Right ventricle myocardium superior (tissue), 1 donor: ENCODE results near the gene SLC19A3. TPM values are rescaled to one million over a fixed set of nuclear protein-coding genes. Genes with fewer than 3 reads are reported as not detected.
"Not testable (repeated sequence)": the region's sequence is repeated elsewhere in the genome, so short reads cannot be mapped to it uniquely, and the experiment has no call there.

Source experiments
- ATAC-seq: fragments of 200-7000 bp; cut with Tn5 transposase; one replicate; pipeline ENCODE4 v1.9.1; 2020; ENCODE audit warnings: mild to moderate bottlenecking; ENCODE audit not compliant: poor library complexity
- DNase-seq: peaks from one replicate; pipeline ENCODE4 v3.0.0-alpha.2; 2020
- intact Hi-C: fragments of 100-400 bp; cut with DNase I; formaldehyde crosslinking; loops from one replicate; pipeline ENCODE4 v1.11.2; 2022
- long read RNA-seq: library from polyadenylated mRNA; unstranded; transcript quantifications from one replicate; pipeline ENCODE4 v2.0.0, GENCODE V29; 2021
- total RNA-seq: library from RNA; stranded (reverse); fragmentation: NEBNext Ultra II Directional; extraction: Animal tissue kit (Norgen Biotek cat#: 25700); gene quantifications from one replicate; pipeline ENCODE4 v1.2.1, GENCODE V29; 2021
- donor health status: DM: no; HTN: yes; CAD: no; lungs with severe emphysema.

The SLC19A3 gene
- 2.1 TPM for total RNA-seq
- long read RNA-seq, partial matches to known transcripts: 0 of 1 reads
- long read RNA-seq, other reads (novel, unspliced or antisense): 1 of 1 reads

- ATAC-seq: peak; percentile 97
- intact Hi-C loops: no loop called here
- peak; percentile 95 for DNase-seq
Measured at GRCh38 chr2:227717687-227718567, at the start of gene SLC19A3. TSS of gene SLC19A3 (minus strand) at chr2:227718028. CDS start at chr2:227702318, 15,710 bp downstream.

DNA sequence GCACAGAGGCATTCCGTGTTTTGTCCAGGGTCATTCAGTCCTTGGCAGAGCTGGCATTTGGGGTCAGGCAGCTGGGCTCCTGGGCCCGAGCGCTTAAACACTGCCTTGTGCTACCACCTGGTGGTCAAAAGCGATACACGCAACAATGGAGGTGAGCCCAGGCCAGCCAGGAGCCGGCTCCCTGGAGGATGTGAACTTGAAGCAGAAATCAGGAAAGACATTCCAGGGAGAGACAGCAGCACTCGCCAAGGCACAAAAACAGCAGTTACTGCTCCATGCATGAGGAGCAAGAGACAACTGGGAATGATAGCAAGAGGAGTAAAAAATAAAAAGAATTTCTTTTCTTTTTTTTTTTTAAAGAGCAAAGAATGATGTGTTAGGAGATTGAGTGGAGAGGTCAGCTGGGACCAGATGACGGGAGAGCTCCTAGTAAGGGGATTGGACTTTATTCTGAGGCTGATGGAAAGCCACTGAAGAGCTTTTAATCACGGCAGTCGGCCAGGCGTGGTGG lies 48.6 kb upstream of the SLC19A3 start:
- DNase-seq (peak; percentile 85), ATAC-seq (peak; percentile 99)
- intact Hi-C loops: loop anchor here (2.0 to 5.0 kb wide), 2 partner anchors 108 to 359 kb away; no protein-coding TSS in a partner anchor

GRCh38 chr2:227765788-227766372 lies 48.1 kb upstream of the SLC19A3 start:
- DNase-seq (no peak), ATAC-seq (peak; percentile 22)
- intact Hi-C loops: loop anchor here (2.0 to 5.0 kb wide), 2 partner anchors 107 to 359 kb away; no protein-coding TSS in a partner anchor

DNA sequence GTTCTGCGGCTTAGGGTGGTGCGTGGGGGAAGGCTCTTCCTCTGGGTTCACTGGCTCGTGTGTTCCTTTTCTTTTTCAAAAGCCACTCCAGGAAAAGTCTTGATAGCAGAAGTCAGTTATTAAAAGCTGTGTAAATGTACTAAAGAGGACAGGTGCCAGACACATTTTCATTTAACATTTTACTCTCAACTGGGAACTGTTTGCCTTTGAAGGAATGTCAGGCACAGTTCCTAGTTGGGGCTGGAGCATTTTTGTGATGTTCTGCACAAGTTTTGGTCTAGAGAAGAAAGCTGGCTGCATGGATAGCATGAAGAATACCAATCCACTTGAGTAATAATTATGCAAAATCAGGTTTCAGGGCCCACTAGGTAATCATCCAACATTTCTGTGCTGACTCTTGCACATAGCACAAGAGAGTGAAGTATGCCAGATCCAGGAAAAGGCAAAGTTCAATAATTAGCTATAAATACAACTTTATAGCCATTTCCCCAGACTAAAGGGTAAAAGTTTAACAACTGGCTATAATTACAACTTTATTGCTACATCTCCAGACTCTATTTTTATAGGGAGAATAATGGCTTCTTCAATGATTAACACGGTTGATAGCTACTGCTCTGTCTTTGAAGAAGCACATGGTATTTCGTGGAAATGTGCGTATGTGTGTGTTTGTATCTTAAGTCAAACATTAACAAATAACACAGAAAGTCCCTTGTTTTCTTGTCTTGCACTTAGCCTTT lies 44.1 kb upstream of the SLC19A3 start:
- ATAC-seq (no peak), DNase-seq (no peak)
- intact Hi-C loops: no loop called here

DNA sequence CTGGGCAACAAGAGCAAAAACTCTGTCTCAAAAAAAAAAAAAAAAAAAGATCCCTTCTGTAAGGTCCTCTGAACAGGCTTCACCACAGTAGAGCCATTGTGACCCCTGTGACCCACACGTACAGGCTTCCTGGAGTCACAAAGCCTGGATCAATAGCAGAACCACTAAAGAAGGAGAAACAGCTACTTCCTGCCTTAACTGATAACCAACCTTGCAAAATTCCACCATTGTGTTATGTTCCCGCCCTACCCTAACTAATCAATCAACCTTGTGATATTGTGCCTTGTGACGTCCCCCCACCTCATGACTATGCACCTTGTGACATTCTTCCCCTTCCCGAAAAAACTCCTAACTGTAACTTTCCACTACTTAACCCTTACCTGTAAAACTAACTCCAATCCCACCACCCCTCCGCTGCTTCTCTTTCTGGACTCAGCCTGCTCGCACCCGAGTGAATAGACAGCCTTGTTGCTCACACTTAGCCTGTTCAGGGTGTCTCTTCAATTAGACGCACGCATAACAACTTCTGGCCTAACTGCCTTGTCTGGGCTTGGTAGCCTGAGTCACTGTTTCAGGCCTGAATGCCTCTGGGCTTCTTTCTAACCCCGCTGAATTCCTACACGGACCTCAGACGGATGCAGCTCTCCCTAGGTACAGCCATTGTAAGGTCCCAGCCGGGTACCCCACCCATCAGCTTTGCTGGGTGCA lies 41.7 kb upstream of the SLC19A3 start:
- ATAC-seq (no peak), DNase-seq (no peak)
- intact Hi-C loops: no loop called here

GRCh38 chr2:227756261-227756660 lies 38.4 kb upstream of the SLC19A3 start:
- DNase-seq, ATAC-seq, intact Hi-C loops: not testable (repeated sequence)

- no peak for DNase-seq
- intact Hi-C loops: no loop called here
- ATAC-seq: no peak
Measured at GRCh38 chr2:227748079-227748478, 30.3 kb upstream of the SLC19A3 start.

DNA sequence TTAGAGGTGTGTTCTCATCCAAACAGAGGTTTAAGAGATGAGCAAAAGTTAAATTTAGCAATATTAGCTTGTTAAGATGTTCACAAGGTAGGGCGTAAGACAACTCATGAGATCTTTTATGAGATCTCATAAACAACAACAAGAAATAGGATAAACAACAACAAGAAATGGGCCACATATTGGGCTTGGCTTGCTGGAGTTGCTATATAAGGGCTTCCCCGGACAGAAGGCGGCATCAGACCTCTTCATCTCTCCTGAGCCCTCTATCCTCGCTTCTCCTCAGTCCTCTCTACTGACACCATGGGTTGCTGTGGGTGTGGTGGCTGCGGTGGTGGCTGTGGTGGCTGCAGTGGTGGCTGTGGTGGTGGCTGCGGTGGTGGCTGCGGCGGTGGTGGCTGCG lies 27.8 kb upstream of the SLC19A3 start, which contains the start of gene SCYGR8:
Gene SCYGR8, plus strand, starts transcription at position 301 of the 400 bp plus-strand sequence. Its CDS starts 0 bp downstream, at position 301.
- DNase-seq (no peak), ATAC-seq (no peak)
- intact Hi-C loops: no loop called here

DNA sequence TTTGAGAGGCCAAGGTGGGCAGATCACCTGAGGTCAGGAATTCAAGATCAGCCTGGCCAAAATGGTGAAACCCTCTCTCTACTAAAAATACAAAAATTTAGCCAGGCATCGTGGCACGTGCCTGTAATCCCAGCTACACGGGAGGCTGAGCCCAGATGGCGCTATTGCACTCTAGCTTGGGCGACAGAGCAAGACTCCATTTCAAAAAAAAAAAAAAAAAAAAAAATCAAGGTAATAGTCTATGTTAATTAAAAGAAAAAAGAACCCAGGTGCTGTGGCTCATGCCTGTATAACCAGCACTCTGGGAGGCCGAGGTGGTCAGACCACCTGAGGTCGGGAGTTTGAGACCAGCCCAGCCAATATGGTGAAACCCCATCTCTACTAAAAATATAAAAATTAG lies 22.9 kb upstream of the SLC19A3 start:
- ATAC-seq, DNase-seq, intact Hi-C loops: not testable (repeated sequence)

GRCh38 chr2:227739351-227739750 lies 21.5 kb upstream of the SLC19A3 start:
- intact Hi-C loops: no loop called here
- DNase-seq: no peak
- no peak for ATAC-seq

- ATAC-seq (no peak), DNase-seq (no peak)
- intact Hi-C loops: no loop called here
Measured at GRCh38 chr2:227728035-227728434, 10.2 kb upstream of the SLC19A3 start, which contains the start of gene SCYGR7. TSS of gene SCYGR7 (plus strand) at chr2:227728335. CDS start at chr2:227728335, 0 bp downstream.

GRCh38 chr2:227724394-227725039 lies 6.7 kb upstream of the SLC19A3 start, which contains the start of gene SCYGR6:
TSS of gene SCYGR6 (minus strand) at chr2:227724757. CDS start at chr2:227724757, 0 bp downstream.
- DNase-seq (no peak), ATAC-seq (no peak)
- intact Hi-C loops: no loop called here

GRCh38 chr2:227722821-227723220 lies 5.0 kb upstream of the SLC19A3 start:
- ATAC-seq, DNase-seq, intact Hi-C loops: not testable (repeated sequence)

DNA sequence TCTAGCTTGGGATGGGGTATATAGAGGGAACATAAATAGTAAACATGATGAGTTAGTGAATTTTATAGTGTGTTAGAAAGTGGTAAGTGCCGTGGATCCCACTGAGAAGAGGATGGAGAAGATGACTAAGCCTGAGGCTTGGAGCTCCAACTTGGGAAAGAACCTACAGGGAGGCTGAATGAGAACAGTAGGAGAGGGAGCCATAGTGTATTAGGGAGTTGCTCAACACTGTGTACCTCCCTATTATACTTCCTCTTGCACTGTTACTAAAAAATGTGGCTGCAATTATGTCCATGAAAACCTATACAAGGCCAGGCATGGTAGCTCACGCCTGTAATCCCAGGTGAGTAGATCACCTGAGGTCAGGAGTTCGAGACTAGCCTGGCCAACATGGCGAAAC lies 2.9 kb upstream of the SLC19A3 start:
- no peak for DNase-seq
- no peak for ATAC-seq
- intact Hi-C loops: no loop called here

DNA sequence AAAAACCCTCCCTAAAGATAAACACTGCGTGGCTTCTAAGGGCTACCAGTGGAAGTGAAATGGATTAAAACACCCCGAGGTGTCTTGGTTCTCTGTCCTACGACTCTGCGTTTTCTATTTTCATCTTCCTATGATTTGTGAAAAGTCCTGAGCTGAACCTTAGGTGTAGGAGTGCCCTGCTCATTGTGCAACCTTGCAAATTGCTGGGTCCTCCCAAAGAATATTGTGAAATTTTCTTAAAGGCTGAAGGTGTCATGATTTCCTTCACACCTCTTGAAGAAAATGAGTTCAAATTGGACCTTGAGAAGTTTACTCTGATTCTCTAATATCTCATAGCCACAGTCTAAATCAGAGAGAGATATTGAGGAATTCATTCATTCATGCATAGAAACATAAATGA lies 1.8 kb upstream of the SLC19A3 start:
- DNase-seq (no peak), ATAC-seq (no peak)
- intact Hi-C loops: no loop called here

DNA sequence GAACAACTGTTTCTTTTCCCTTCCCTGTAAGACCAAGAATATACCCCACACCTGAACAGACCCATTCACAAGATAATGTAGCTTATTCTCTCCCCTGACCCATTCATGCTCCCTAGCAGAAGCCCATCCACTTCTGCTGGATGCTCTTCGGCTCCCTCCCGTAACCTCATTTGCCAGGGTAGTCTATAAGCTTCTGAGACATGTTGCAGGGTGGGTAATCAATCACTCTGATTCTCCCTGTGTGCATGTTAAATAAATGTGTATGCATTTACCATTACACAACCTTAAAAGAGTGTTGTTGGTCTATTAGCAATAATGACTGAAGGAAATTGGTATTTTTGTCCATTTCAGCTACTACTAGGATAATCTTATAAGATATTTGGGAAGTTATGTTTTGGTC lies 1.3 kb downstream of the SLC19A3 start:
- DNase-seq (no peak), ATAC-seq (no peak)

GRCh38 chr2:227713291-227713690 lies 4.5 kb downstream of the SLC19A3 start:
- no peak for DNase-seq
- no peak for ATAC-seq
- intact Hi-C loops: no loop called here

More for the DNA sequence above, 1.3 kb downstream of the SLC19A3 start:
- intact Hi-C loops: no loop called here
